ENCODE measurements around the gene FAAH2.

Gene FAAH2

DNA sequence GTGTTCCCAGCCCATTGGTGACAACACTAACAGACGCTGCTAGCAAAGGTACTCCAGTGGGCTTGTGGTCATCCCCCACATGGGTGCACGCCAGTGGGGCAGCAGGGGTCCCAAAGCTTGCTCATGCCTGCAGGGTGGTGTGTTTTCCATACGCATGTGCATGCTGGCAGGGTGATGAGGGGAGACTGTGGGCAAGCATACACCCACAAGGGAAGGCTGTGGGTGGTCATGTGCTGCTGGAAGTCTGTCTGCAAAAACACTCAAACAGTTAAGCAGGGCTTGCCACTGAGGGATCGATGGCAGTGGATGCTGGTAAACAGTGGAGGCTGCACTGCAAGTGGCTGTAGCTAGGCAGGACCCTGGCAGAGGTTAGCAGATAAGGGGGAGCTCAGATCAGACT, 79.9 kb downstream of the FAAH2 start:
- Histone ChIP-seq H4K20me1 (ENCODE audit: insufficient read depth, low read length) (no peaks in the 10 kb centered on the region), H2AFZ (ENCODE audit: low read length) (no peak overlapping the region), H3K4me2 (ENCODE audit: low read depth, low read length) (no peak overlapping the region), H3K27me3 (replicated peaks; ENCODE audit: insufficient read depth, low read length) (no peaks in the 10 kb centered on the region), H3K9me2 (replicated peaks; ENCODE audit: insufficient read depth, low read length) (no peaks in the 10 kb centered on the region), H3F3A (ENCODE audit: insufficient read depth, low read length) (no peaks in the 10 kb centered on the region), H3K9ac (ENCODE audit: low read length) (no peak overlapping the region), H3K36me3 (replicated peaks; ENCODE audit: insufficient read depth, low read length) (no peaks in the 10 kb centered on the region), H3K4me1 (ENCODE audit: low read length) (no peaks in the 10 kb centered on the region), H3K9me3 (replicated peaks; ENCODE audit: insufficient read depth, low read length) (no peaks in the 10 kb centered on the region), H3K79me2 (ENCODE audit: low read length) (no peaks in the 10 kb centered on the region), H3K27ac (ENCODE audit: low read length) (no peak overlapping the region), H3K4me3 (ENCODE audit: low read length) (no peak overlapping the region)
- DNase-seq, result no peak
- TF ChIP-seq, protein P1, sequence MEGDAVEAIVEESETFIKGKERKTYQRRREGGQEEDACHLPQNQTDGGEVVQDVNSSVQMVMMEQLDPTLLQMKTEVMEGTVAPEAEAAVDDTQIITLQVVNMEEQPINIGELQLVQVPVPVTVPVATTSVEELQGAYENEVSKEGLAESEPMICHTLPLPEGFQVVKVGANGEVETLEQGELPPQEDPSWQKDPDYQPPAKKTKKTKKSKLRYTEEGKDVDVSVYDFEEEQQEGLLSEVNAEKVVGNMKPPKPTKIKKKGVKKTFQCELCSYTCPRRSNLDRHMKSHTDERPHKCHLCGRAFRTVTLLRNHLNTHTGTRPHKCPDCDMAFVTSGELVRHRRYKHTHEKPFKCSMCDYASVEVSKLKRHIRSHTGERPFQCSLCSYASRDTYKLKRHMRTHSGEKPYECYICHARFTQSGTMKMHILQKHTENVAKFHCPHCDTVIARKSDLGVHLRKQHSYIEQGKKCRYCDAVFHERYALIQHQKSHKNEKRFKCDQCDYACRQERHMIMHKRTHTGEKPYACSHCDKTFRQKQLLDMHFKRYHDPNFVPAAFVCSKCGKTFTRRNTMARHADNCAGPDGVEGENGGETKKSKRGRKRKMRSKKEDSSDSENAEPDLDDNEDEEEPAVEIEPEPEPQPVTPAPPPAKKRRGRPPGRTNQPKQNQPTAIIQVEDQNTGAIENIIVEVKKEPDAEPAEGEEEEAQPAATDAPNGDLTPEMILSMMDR (IDR thresholded peaks at IDR 0.05; ENCODE audit: low read length), result no peak
- TF ChIP-seq EZH2 (optimal IDR thresholded peaks at IDR 0.05; ENCODE audit: low read depth, low read length) (no peak), EZH2phosphoT487 (IDR thresholded peaks at IDR 0.05; ENCODE audit: low read length) (no peak)

DNA sequence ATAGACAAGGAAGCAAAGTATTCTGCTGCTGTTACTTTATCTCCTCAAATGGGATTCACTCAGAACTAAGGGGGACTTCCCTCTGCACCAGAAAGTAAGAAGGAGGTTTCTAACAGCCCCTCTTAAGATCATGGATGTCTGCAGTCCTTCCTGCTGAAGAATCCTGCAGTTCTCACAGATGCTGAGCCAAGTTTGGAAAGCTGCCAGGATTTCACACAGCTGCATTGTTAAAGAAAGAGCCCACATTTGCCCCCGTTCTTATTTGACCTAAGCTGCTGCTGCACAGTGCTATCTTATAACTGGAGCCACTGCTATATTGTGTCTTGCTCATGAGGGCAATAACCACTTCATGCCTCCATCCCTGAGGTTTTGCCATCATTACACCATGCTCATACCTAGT, 81.1 kb downstream of the FAAH2 start:
- no peak overlapping the region for H3K4me3 ChIP-seq (ENCODE audit: low read length)
- no peaks in the 10 kb centered on the region for H3K27me3 ChIP-seq (replicated peaks; ENCODE audit: insufficient read depth, low read length)
- no peaks in the 10 kb centered on the region for H3K79me2 ChIP-seq (ENCODE audit: low read length)
- TF ChIP-seq EZH2 (optimal IDR thresholded peaks at IDR 0.05; ENCODE audit: low read depth, low read length) (no peak), EZH2phosphoT487 (IDR thresholded peaks at IDR 0.05; ENCODE audit: low read length) (no peak)
- TF ChIP-seq, protein P1 (IDR thresholded peaks at IDR 0.05; ENCODE audit: low read length), result no peak
- no peak overlapping the region for H3K9ac ChIP-seq (ENCODE audit: low read length)
- H4K20me1 ChIP-seq (ENCODE audit: insufficient read depth, low read length), result no peaks in the 10 kb centered on the region
- H3K36me3 ChIP-seq (replicated peaks; ENCODE audit: insufficient read depth, low read length), result no peaks in the 10 kb centered on the region
- no peak overlapping the region for H3K27ac ChIP-seq (ENCODE audit: low read length)
- H3K4me1 ChIP-seq (ENCODE audit: low read length), result no peaks in the 10 kb centered on the region
- no peaks in the 10 kb centered on the region for H3K9me3 ChIP-seq (replicated peaks; ENCODE audit: insufficient read depth, low read length)
- H2AFZ ChIP-seq (ENCODE audit: low read length), result no peak overlapping the region
- H3F3A ChIP-seq (ENCODE audit: insufficient read depth, low read length), result no peaks in the 10 kb centered on the region
- no peak overlapping the region for H3K4me2 ChIP-seq (ENCODE audit: low read depth, low read length)
- DNase-seq, result no peak
- H3K9me2 ChIP-seq (replicated peaks; ENCODE audit: insufficient read depth, low read length), result no peaks in the 10 kb centered on the region

DNA sequence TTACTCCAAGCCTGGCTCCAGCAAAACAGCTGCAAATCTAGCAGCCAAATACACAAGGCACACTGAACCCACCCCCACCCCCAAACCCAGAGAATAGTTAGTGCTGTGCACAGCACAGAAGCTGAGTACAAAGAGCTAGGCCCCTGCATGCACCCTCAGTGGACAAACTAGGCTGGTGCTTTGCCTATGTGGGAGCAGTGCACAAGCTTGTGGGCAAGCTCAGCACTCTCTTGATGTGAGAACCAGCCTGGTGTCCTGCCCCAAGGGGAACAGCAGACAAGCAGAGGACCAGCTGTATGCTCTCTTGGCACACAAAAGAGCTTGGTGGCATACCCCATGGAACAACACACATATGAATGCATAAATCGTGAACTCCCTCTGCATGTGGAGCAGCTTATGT, 81.7 kb downstream of the FAAH2 start:
- no peaks in the 10 kb centered on the region for H3K36me3 ChIP-seq (replicated peaks; ENCODE audit: insufficient read depth, low read length)
- no peaks in the 10 kb centered on the region for H3K4me1 ChIP-seq (ENCODE audit: low read length)
- TF ChIP-seq, protein P1 (IDR thresholded peaks at IDR 0.05; ENCODE audit: low read length), result no peak
- TF ChIP-seq EZH2 (optimal IDR thresholded peaks at IDR 0.05; ENCODE audit: low read depth, low read length) (no peak), EZH2phosphoT487 (IDR thresholded peaks at IDR 0.05; ENCODE audit: low read length) (no peak)
- H3K27ac ChIP-seq (ENCODE audit: low read length), result no peak overlapping the region
- no peaks in the 10 kb centered on the region for H3K79me2 ChIP-seq (ENCODE audit: low read length)
- H3K4me2 ChIP-seq (ENCODE audit: low read depth, low read length), result no peak overlapping the region
- H4K20me1 ChIP-seq (ENCODE audit: insufficient read depth, low read length), result no peaks in the 10 kb centered on the region
- H3K4me3 ChIP-seq (ENCODE audit: low read length), result no peak overlapping the region
- no peaks in the 10 kb centered on the region for H3K9me3 ChIP-seq (replicated peaks; ENCODE audit: insufficient read depth, low read length)
- DNase-seq, result no peak
- H2AFZ ChIP-seq (ENCODE audit: low read length), result no peak overlapping the region
- H3K27me3 ChIP-seq (replicated peaks; ENCODE audit: insufficient read depth, low read length), result no peaks in the 10 kb centered on the region
- H3K9me2 ChIP-seq (replicated peaks; ENCODE audit: insufficient read depth, low read length), result no peaks in the 10 kb centered on the region
- no peaks in the 10 kb centered on the region for H3F3A ChIP-seq (ENCODE audit: insufficient read depth, low read length)
- H3K9ac ChIP-seq (ENCODE audit: low read length), result no peak overlapping the region

Data from MM.1S (cell line).